Sigmoid colon (tissue), 7 donors: Measurements from ENCODE around the gene CARD11. TPM values are rescaled to one million over a fixed set of nuclear protein-coding genes. Genes with fewer than 3 reads are reported as not detected.

Experiments used
- DNase-seq: peaks from one replicate; pipeline ENCODE4 v3.0.0-alpha.2; 2019
- H3K27ac ChIP-seq, 4 donors: fragments of 200-600 bp; sonication (generic); one replicate each; pipeline ENCODE4 v1.5.1; 2016 to 2019; ENCODE audit warnings: mild to moderate bottlenecking in 1 of 4
- H3K27me3 ChIP-seq, 3 donors: fragments of 200-600 bp; sonication (generic); one replicate each; pipeline ENCODE4 v1.5.1; 2019; ENCODE audit warnings: mild to moderate bottlenecking in 1 of 3
- H3K36me3 ChIP-seq, 4 donors: fragments of 200-600 bp; sonication (generic); one replicate each; pipeline ENCODE4 v1.5.1; 2016 to 2019
- H3K4me1 ChIP-seq, 4 donors: fragments of 200-600 bp; sonication (generic); one replicate each; pipeline ENCODE4 v1.5.1; 2017 to 2019
- H3K4me3 ChIP-seq, 4 donors: fragments of 200-600 bp; sonication (generic); one replicate each; pipeline ENCODE4 v1.5.1; 2017 to 2019; ENCODE audit warnings: mild to moderate bottlenecking in 2 of 4, moderate library complexity in 1 of 4
- H3K9me3 ChIP-seq, 4 donors: fragments of 200-600 bp in 3 of 4; sonication (generic) in 3 of 4; one replicate each; pipeline versions ENCODE4 v1.5.1 to v1.6.1; 2013 to 2019
- CTCF ChIP-seq, 4 experiments: fragments of 450-650 bp in 3 of 4; fragments of 200-600 bp in 1 of 4; IDR thresholded peaks; one replicate each; pipeline ENCODE4 v1.5.1; 2016 to 2019; ENCODE audit warnings: antibody characterized with exemption in 4 of 4, mild to moderate bottlenecking in 3 of 4, moderate library complexity in 2 of 4
- EP300 ChIP-seq, 4 donors: sonication (generic); formaldehyde crosslinking; IDR thresholded peaks; one replicate each; pipeline ENCODE4 v1.6.1; 2017; ENCODE audit warnings: antibody characterized with exemption in 4 of 4
- POLR2A ChIP-seq, 2 donors: fragments of 450-650 bp; IDR thresholded peaks; one replicate each; pipeline ENCODE4 v1.6.1; 2016; ENCODE audit warnings: antibody characterized with exemption in 2 of 2, mild to moderate bottlenecking in 2 of 2, moderate library complexity in 2 of 2
- POLR2AphosphoS5 ChIP-seq, 4 donors: sonication (generic); formaldehyde crosslinking; IDR thresholded peaks; one replicate each; pipeline ENCODE4 v1.6.1; 2017; ENCODE audit warnings: antibody characterized with exemption in 4 of 4
- WGBS, 2 donors: extraction: QIAGEN DNeasy Blood & Tissue Kit; methylation state at CpG; one replicate each; pipeline ENCODE4 v1.1.7; 2013; 5-methylcytosine and 5-hydroxymethylcytosine counted together
- intact Hi-C: fragments of 100-400 bp; cut with DNase I; formaldehyde crosslinking; loops from one replicate; pipeline ENCODE4 v1.15.1; 2023
- polyA plus RNA-seq, 3 donors: library from polyadenylated mRNA; stranded (reverse); fragments of 200-250 nt; gene quantifications; one replicate each; pipeline ENCODE4 v1.2.3, GENCODE V29; 2013
- total RNA-seq, 4 donors: library from RNA; depleted of rRNA; stranded (reverse); fragments of >200 nt; gene quantifications; one replicate each; pipeline ENCODE4 v1.1.0, GENCODE V29; 2016
- donor health status: healthy with polysubstance abuse.
- donor health status: Bipolar disorder and iron deficiency.
- donor health status: healthy.

The CARD11 gene
- total and polyA plus RNA-seq, 7 donors = 0.14 to 22.4 (median 0.66) TPM; not detected in 1

- no peak for DNase-seq
- WGBS, 2 donors = 79% methylated on average over 13 of the region's 13 CpGs
- H3K4me3 ChIP-seq = no peak overlapping the region
- H3K36me3 ChIP-seq = no peaks in the 10 kb centered on the region
- H3K27ac ChIP-seq = no peak overlapping the region
- H3K27me3 ChIP-seq = peaks cover 0 to 6% (median 0%) of the 10 kb centered on the region in 3 donors
- TF ChIP-seq POLR2AphosphoS5 (IDR thresholded peaks at IDR 0.05) = no peak
- TF ChIP-seq CTCF (IDR thresholded peaks at IDR 0.05) = no peak
- no peak for TF ChIP-seq POLR2A (IDR thresholded peaks at IDR 0.05)
- no peaks in the 10 kb centered on the region for H3K4me1 ChIP-seq
- intact Hi-C loops = no loop called here
- H3K9me3 ChIP-seq = no peaks in the 10 kb centered on the region
Observed at GRCh38 chr7:2911466-2911865, 132.2 kb downstream of the CARD11 start.

- intact Hi-C loops = no loop called here
- Histone ChIP-seq H3K36me3 (no peaks in the 10 kb centered on the region), H3K27me3 (peaks cover 0 to 5% (median 0%) of the 10 kb centered on the region in 3 donors), H3K27ac (no peak overlapping the region), H3K4me1 (no peaks in the 10 kb centered on the region), H3K9me3 (peaks cover 0 to 3% (median 2%) of the 10 kb centered on the region in 4 donors), H3K4me3 (no peak overlapping the region)
- no peak for DNase-seq
- TF ChIP-seq EP300 (IDR thresholded peaks at IDR 0.05) = no peak
- TF ChIP-seq POLR2A (IDR thresholded peaks at IDR 0.05) = no peak
- WGBS, 2 donors = 86 to 94% methylated on average over 18 of the region's 18 CpGs
Observed at GRCh38 chr7:2909471-2910039, 134.1 kb downstream of the CARD11 start.

- no peak for DNase-seq
- peaks cover 0 to 3% (median 2%) of the 10 kb centered on the region in 4 donors for H3K9me3 ChIP-seq
- H3K4me3 ChIP-seq = no peak overlapping the region
- H3K27me3 ChIP-seq = peaks cover 0 to 5% (median 0%) of the 10 kb centered on the region in 3 donors
- H3K27ac ChIP-seq = no peak overlapping the region
- H3K4me1 ChIP-seq = no peaks in the 10 kb centered on the region
- WGBS, 2 donors = 89 to 91% methylated on average over 17 of the region's 17 CpGs
- intact Hi-C loops = no loop called here
- TF ChIP-seq POLR2A (IDR thresholded peaks at IDR 0.05) (no peak), CTCF (IDR thresholded peaks at IDR 0.05) (no peak), POLR2AphosphoS5 (IDR thresholded peaks at IDR 0.05) (no peak), EP300 (IDR thresholded peaks at IDR 0.05) (no peak)
- no peaks in the 10 kb centered on the region for H3K36me3 ChIP-seq
Observed at GRCh38 chr7:2909043-2909442, 134.6 kb downstream of the CARD11 start.

GRCh38 chr7:2908103-2908683 lies 135.5 kb downstream of the CARD11 start:
- intact Hi-C loops = no loop called here
- Histone ChIP-seq H3K27ac (no peak overlapping the region), H3K9me3 (peaks cover 0 to 3% (median 2%) of the 10 kb centered on the region in 4 donors), H3K4me3 (no peak overlapping the region), H3K4me1 (no peaks in the 10 kb centered on the region), H3K27me3 (no peaks in the 10 kb centered on the region), H3K36me3 (no peaks in the 10 kb centered on the region)
- TF ChIP-seq EP300 (IDR thresholded peaks at IDR 0.05) (no peak), CTCF (IDR thresholded peaks at IDR 0.05) (no peak), POLR2AphosphoS5 (IDR thresholded peaks at IDR 0.05) (no peak), POLR2A (IDR thresholded peaks at IDR 0.05) (no peak)
- DNase-seq = no peak
- 81 to 94% methylated on average over 17 of the region's 17 CpGs for WGBS, 2 donors

GRCh38 chr7:2906197-2906931 lies 137.3 kb downstream of the CARD11 start:
- no peak overlapping the region for H3K4me3 ChIP-seq
- WGBS, 2 donors = 84 to 93% methylated on average over 39 of the region's 39 CpGs
- intact Hi-C loops = no loop called here
- H3K27ac ChIP-seq = no peak overlapping the region
- TF ChIP-seq EP300 (IDR thresholded peaks at IDR 0.05) (no peak), POLR2A (IDR thresholded peaks at IDR 0.05) (no peak), POLR2AphosphoS5 (IDR thresholded peaks at IDR 0.05) (no peak), CTCF (IDR thresholded peaks at IDR 0.05) (no peak)
- no peak for DNase-seq
- no peaks in the 10 kb centered on the region for H3K4me1 ChIP-seq
- no peaks in the 10 kb centered on the region for H3K27me3 ChIP-seq
- no peaks in the 10 kb centered on the region for H3K36me3 ChIP-seq
- H3K9me3 ChIP-seq = peaks cover 0 to 3% (median 2%) of the 10 kb centered on the region in 4 donors
